OCI-LY1 (cell line): ENCODE data around the gene SYNDIG1.

Experiments used
- H2AFZ ChIP-seq: fragments of 200-600 bp; sonication (generic), shearing (Covaris generic); 2 replicates; pipeline ENCODE4 v1.6.0; 2014; ENCODE audit warnings: antibody characterized with exemption, mild to moderate bottlenecking, low read length
- H3F3A ChIP-seq: fragments of 200-600 bp; sonication (generic), shearing (Covaris generic); 2 replicates; pipeline ENCODE4 v1.6.0; 2014; ENCODE audit warnings: mild to moderate bottlenecking, antibody characterized with exemption, low read length, moderate library complexity; ENCODE audit not compliant: insufficient read depth
- H3K27ac ChIP-seq: fragments of 200-600 bp; sonication (generic); 2 replicates; pipeline ENCODE4 v1.5.1; 2014; ENCODE audit warnings: low read length, mixed run types, mild to moderate bottlenecking, low read depth; ENCODE audit not compliant: poor library complexity, severe bottlenecking
- H3K27me3 ChIP-seq: fragments of 200-600 bp; sonication (generic); 2 replicates; pipeline ENCODE4 v1.6.0; 2014; ENCODE audit warnings: antibody characterized with exemption, mild to moderate bottlenecking, low read length, moderate library complexity; ENCODE audit not compliant: insufficient read depth
- H3K36me3 ChIP-seq: fragments of 200-600 bp; sonication (generic); 2 replicates; pipeline ENCODE4 v1.6.1; 2014; ENCODE audit warnings: mild to moderate bottlenecking, antibody characterized with exemption, low read length, moderate library complexity, mixed read lengths; ENCODE audit not compliant: insufficient read depth
- H3K4me1 ChIP-seq: fragments of 200-600 bp; sonication (generic); 2 replicates; pipeline ENCODE4 v1.5.1; 2014; ENCODE audit warnings: mild to moderate bottlenecking, low read length, moderate library complexity; ENCODE audit not compliant: insufficient read depth, severe bottlenecking
- H3K4me2 ChIP-seq: fragments of 200-600 bp; sonication (generic), shearing (Covaris generic); 2 replicates; pipeline ENCODE4 v1.6.1; 2014; ENCODE audit warnings: low read length
- H3K4me3 ChIP-seq: fragments of 200-600 bp; sonication (generic); 2 replicates; pipeline ENCODE4 v1.5.1; 2014; ENCODE audit warnings: low read length, low read depth, mild to moderate bottlenecking, mixed read lengths; ENCODE audit not compliant: poor library complexity, severe bottlenecking
- H3K79me2 ChIP-seq: fragments of 200-600 bp; shearing (Covaris generic); 2 replicates; pipeline ENCODE4 v1.6.1; 2016; ENCODE audit warnings: mixed run types, low read length, mixed read lengths; ENCODE audit not compliant: insufficient read depth
- H3K9ac ChIP-seq: fragments of 200-600 bp; sonication (generic), shearing (Covaris generic); 2 replicates; pipeline ENCODE4 v1.6.1; 2014; ENCODE audit warnings: mild to moderate bottlenecking, low read length, mixed read lengths
- H3K9me2 ChIP-seq: fragments of 200-600 bp; sonication (generic), shearing (Covaris generic); 2 replicates; pipeline ENCODE4 v1.6.1; 2014; ENCODE audit warnings: low read depth, mild to moderate bottlenecking, low read length, mixed read lengths
- H3K9me3 ChIP-seq: fragments of 200-600 bp; shearing (Covaris generic); 2 replicates; pipeline ENCODE4 v1.6.1; 2014; ENCODE audit warnings: low read length, mixed read lengths
- H4K20me1 ChIP-seq: fragments of 200-600 bp; sonication (generic), shearing (Covaris generic); 2 replicates; pipeline ENCODE4 v1.6.0; 2016; ENCODE audit warnings: mild to moderate bottlenecking, low read length; ENCODE audit not compliant: insufficient read depth
- CTCF ChIP-seq: fragments of 200-600 bp; sonication (generic), shearing (Covaris generic); IDR thresholded peaks from 2 replicates; pipeline ENCODE4 v1.5.1; 2017; ENCODE audit warnings: mild to moderate bottlenecking, antibody characterized with exemption, low read length, moderate library complexity, mixed read lengths
- EZH2 ChIP-seq: fragments of 200-600 bp; sonication (generic), shearing (Covaris generic); IDR thresholded peaks from 2 replicates; pipeline ENCODE4 v1.8.0; 2017; ENCODE audit warnings: borderline replicate concordance, mixed run types, mild to moderate bottlenecking, antibody characterized with exemption, low read length, moderate library complexity, mixed read lengths

Gene SYNDIG1

GRCh38 chr20:24636626-24637025, 167.2 kb downstream of the SYNDIG1 start:
- no peak overlapping the region for H3K4me2 ChIP-seq
- H2AFZ ChIP-seq, result no peak overlapping the region
- no peak overlapping the region for H3K4me3 ChIP-seq
- H3K36me3 ChIP-seq, result no peaks in the 10 kb centered on the region
- no peak for TF ChIP-seq EZH2
- no peak for TF ChIP-seq CTCF
- H3K9me3 ChIP-seq, result no peaks in the 10 kb centered on the region
- H3K9me2 ChIP-seq, result no peaks in the 10 kb centered on the region
- H3F3A ChIP-seq, result no peaks in the 10 kb centered on the region
- H3K27ac ChIP-seq, result no peak overlapping the region
- H3K79me2 ChIP-seq, result no peaks in the 10 kb centered on the region
- H3K27me3 ChIP-seq, result 0 out of 2 replicates have a peak, but pooled peaks cover 4% of the 10 kb centered on the region
- no peaks in the 10 kb centered on the region for H3K4me1 ChIP-seq
- no peaks in the 10 kb centered on the region for H4K20me1 ChIP-seq
- no peak overlapping the region for H3K9ac ChIP-seq

- no peak overlapping the region for H3K4me2 ChIP-seq
- no peaks in the 10 kb centered on the region for H3K9me3 ChIP-seq
- no peaks in the 10 kb centered on the region for H3K9me2 ChIP-seq
- H3K36me3 ChIP-seq, result no peaks in the 10 kb centered on the region
- H3K4me3 ChIP-seq, result no peak overlapping the region
- no peaks in the 10 kb centered on the region for H3K79me2 ChIP-seq
- H4K20me1 ChIP-seq, result no peaks in the 10 kb centered on the region
- no peak overlapping the region for H3K27ac ChIP-seq
- H3K27me3 ChIP-seq, result 0 out of 2 replicates have a peak, but pooled peaks cover 4% of the 10 kb centered on the region
- no peak for TF ChIP-seq CTCF
- no peak for TF ChIP-seq EZH2
- no peaks in the 10 kb centered on the region for H3K4me1 ChIP-seq
- no peaks in the 10 kb centered on the region for H3F3A ChIP-seq
- no peak overlapping the region for H2AFZ ChIP-seq
- no peak overlapping the region for H3K9ac ChIP-seq
Observed at GRCh38 chr20:24637087-24637486, 167.7 kb downstream of the SYNDIG1 start.

GRCh38 chr20:24637941-24638340, 168.5 kb downstream of the SYNDIG1 start:
- Histone ChIP-seq H3K36me3 (no peaks in the 10 kb centered on the region), H2AFZ (no peak overlapping the region), H3K9me2 (no peaks in the 10 kb centered on the region), H3K27ac (no peak overlapping the region), H3K9me3 (no peaks in the 10 kb centered on the region), H3K4me2 (no peak overlapping the region), H3F3A (no peaks in the 10 kb centered on the region), H3K4me3 (no peak overlapping the region), H3K4me1 (no peaks in the 10 kb centered on the region), H4K20me1 (no peaks in the 10 kb centered on the region), H3K27me3 (0 out of 2 replicates have a peak, but pooled peaks cover 4% of the 10 kb centered on the region), H3K9ac (no peak overlapping the region), H3K79me2 (no peaks in the 10 kb centered on the region)
- TF ChIP-seq EZH2 (no peak), CTCF (no peak)
